Measurements from ENCODE around the gene CACNA2D3.

CACNA2D3 gene

DNA sequence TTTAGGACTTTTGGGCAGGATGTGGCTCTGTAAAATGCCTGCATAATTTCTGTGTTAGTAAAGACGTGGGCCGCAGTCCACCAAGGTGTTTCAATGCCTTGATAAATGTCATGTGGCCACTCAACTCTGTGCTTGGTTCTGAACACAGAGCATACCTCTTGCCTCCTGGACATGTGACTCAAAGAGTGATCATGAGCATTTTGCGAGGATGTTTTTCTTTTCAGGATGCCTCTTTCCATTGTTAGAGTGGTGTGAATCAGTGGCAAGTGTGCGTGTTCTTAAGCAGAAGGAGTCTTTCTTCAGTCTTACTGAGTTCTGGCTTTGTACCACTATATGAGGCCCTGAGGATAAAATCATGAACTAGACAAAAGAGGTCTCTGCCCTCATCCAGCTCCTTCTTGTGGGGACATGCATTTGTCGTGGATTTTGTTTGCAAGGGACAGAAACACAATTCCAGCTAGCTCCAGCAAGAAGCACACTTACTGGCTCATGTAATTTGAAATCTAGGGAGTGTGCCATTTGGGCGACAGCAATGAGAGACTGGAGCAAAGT, 442.1 kb downstream of the CACNA2D3 start:
- Histone ChIP-seq H3K9me3 (ENCODE audit: control insufficient read depth in 2 of 2, low read length in 2 of 2) (no peaks in the 10 kb centered on the region), H3K36me3 (ENCODE audit: control insufficient read depth in 2 of 2, insufficient read depth in 2 of 2, low read length in 2 of 2) (no peaks in the 10 kb centered on the region), H3K27me3 (ENCODE audit: control insufficient read depth in 1 of 2, insufficient read depth in 2 of 2, low read length in 2 of 2) (no peaks in the 10 kb centered on the region), H3K9ac (ENCODE audit: low read length in 2 of 2) (no peak overlapping the region), H3K4me3 (ENCODE audit: low read length in 2 of 2) (no peak overlapping the region), H3K4me1 (ENCODE audit: control insufficient read depth, insufficient read depth, low read length) (no peaks in the 10 kb centered on the region), H3K27ac (ENCODE audit: low read length) (no peak overlapping the region)

DNA sequence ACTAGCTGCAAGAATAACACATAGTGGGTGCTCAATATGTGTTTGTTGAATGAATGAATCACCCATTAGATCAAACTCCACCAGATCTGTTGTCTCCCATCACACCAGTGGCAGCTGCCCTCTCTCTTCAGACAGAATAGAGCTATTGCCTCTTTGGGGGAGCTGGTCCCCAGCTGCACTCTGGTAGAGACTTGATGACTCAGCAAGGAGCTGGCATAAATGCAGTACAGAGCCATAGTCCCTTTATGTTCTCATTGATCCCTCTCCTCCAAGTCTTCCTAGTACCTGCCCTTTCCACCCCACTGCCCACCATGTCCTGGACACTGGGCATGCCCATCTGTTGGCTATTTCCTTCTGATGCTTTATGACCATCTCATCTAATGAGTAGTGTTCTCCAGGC, 443.6 kb downstream of the CACNA2D3 start:
- H3K9me3 ChIP-seq (ENCODE audit: control insufficient read depth in 2 of 2, low read length in 2 of 2), result no peaks in the 10 kb centered on the region
- H3K27me3 ChIP-seq (ENCODE audit: control insufficient read depth in 1 of 2, insufficient read depth in 2 of 2, low read length in 2 of 2), result no peaks in the 10 kb centered on the region
- no peaks in the 10 kb centered on the region for H3K36me3 ChIP-seq (ENCODE audit: control insufficient read depth in 2 of 2, insufficient read depth in 2 of 2, low read length in 2 of 2)
- H3K9ac ChIP-seq (ENCODE audit: low read length in 2 of 2), result no peak overlapping the region
- H3K4me1 ChIP-seq (ENCODE audit: control insufficient read depth, insufficient read depth, low read length), result no peaks in the 10 kb centered on the region
- no peak overlapping the region for H3K4me3 ChIP-seq (ENCODE audit: low read length in 2 of 2)
- no peak overlapping the region for H3K27ac ChIP-seq (ENCODE audit: low read length)

GRCh38 chr3:54567949-54568348, 445.6 kb downstream of the CACNA2D3 start:
- H3K4me3 ChIP-seq (ENCODE audit: low read length in 2 of 2), result no peak overlapping the region
- no peak overlapping the region for H3K9ac ChIP-seq (ENCODE audit: low read length in 2 of 2)
- H3K36me3 ChIP-seq (ENCODE audit: control insufficient read depth in 2 of 2, insufficient read depth in 2 of 2, low read length in 2 of 2), result no peaks in the 10 kb centered on the region
- H3K9me3 ChIP-seq (ENCODE audit: control insufficient read depth in 2 of 2, low read length in 2 of 2), result no peaks in the 10 kb centered on the region
- H3K27me3 ChIP-seq (ENCODE audit: control insufficient read depth in 1 of 2, insufficient read depth in 2 of 2, low read length in 2 of 2), result no peaks in the 10 kb centered on the region
- H3K4me1 ChIP-seq (ENCODE audit: control insufficient read depth, insufficient read depth, low read length), result no peaks in the 10 kb centered on the region
- no peak overlapping the region for H3K27ac ChIP-seq (ENCODE audit: low read length)

- Histone ChIP-seq H3K27ac (ENCODE audit: low read length) (no peak overlapping the region), H3K36me3 (ENCODE audit: control insufficient read depth in 2 of 2, insufficient read depth in 2 of 2, low read length in 2 of 2) (no peaks in the 10 kb centered on the region), H3K27me3 (ENCODE audit: control insufficient read depth in 1 of 2, insufficient read depth in 2 of 2, low read length in 2 of 2) (no peaks in the 10 kb centered on the region), H3K4me3 (ENCODE audit: low read length in 2 of 2) (no peak overlapping the region), H3K9ac (ENCODE audit: low read length in 2 of 2) (no peak overlapping the region), H3K9me3 (ENCODE audit: control insufficient read depth in 2 of 2, low read length in 2 of 2) (no peaks in the 10 kb centered on the region), H3K4me1 (ENCODE audit: control insufficient read depth, insufficient read depth, low read length) (no peaks in the 10 kb centered on the region)
Observed at GRCh38 chr3:54570008-54570407, 447.7 kb downstream of the CACNA2D3 start.

DNA sequence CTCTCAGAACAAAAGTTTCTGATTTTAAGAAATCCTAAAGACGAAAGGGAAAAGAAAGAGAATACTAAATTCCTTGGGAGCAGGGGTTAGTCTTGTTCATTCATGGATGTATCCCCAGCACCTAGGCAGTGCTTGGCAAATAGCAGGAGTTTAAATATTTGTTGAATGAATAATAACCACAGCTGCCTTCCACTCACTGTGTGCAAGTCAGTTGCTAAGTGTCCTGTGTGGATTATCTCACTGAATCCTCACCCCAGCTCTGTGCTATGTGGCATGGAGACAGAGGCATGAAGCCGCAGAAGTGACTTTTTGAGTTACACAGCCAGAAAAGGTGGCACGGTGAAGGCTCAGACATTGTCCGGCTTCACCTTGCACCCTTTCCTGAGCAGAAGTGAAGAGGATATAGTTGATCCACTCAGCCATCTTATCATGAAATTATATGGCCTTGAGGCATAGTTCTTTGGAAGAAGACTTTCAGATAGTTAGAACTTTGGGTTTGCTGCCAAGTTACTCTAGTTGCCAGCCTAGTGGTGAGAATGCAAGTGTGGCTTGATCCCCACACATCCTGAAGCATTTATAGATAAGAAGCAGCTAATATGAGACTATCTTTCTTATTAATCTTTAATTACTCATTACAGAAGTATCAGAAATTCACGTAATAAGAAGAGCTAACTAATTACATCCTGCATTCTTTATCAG, 450.0 kb downstream of the CACNA2D3 start:
- H3K9me3 ChIP-seq (ENCODE audit: control insufficient read depth in 2 of 2, low read length in 2 of 2), result no peaks in the 10 kb centered on the region
- H3K27ac ChIP-seq (ENCODE audit: low read length), result no peak overlapping the region
- no peak overlapping the region for H3K4me3 ChIP-seq (ENCODE audit: low read length in 2 of 2)
- no peaks in the 10 kb centered on the region for H3K4me1 ChIP-seq (ENCODE audit: control insufficient read depth, insufficient read depth, low read length)
- H3K9ac ChIP-seq (ENCODE audit: low read length in 2 of 2), result no peak overlapping the region
- H3K27me3 ChIP-seq (ENCODE audit: control insufficient read depth in 1 of 2, insufficient read depth in 2 of 2, low read length in 2 of 2), result no peaks in the 10 kb centered on the region
- H3K36me3 ChIP-seq (ENCODE audit: control insufficient read depth in 2 of 2, insufficient read depth in 2 of 2, low read length in 2 of 2), result no peaks in the 10 kb centered on the region

- no peaks in the 10 kb centered on the region for H3K4me1 ChIP-seq (ENCODE audit: control insufficient read depth, insufficient read depth, low read length)
- no peaks in the 10 kb centered on the region for H3K27me3 ChIP-seq (ENCODE audit: control insufficient read depth in 1 of 2, insufficient read depth in 2 of 2, low read length in 2 of 2)
- H3K9me3 ChIP-seq (ENCODE audit: control insufficient read depth in 2 of 2, low read length in 2 of 2), result no peaks in the 10 kb centered on the region
- H3K4me3 ChIP-seq (ENCODE audit: low read length in 2 of 2), result no peak overlapping the region
- no peak overlapping the region for H3K9ac ChIP-seq (ENCODE audit: low read length in 2 of 2)
- no peak overlapping the region for H3K27ac ChIP-seq (ENCODE audit: low read length)
- H3K36me3 ChIP-seq (ENCODE audit: control insufficient read depth in 2 of 2, insufficient read depth in 2 of 2, low read length in 2 of 2), result no peaks in the 10 kb centered on the region
Observed at GRCh38 chr3:54573858-54574257, 451.5 kb downstream of the CACNA2D3 start.

GRCh38 chr3:54574906-54575617, 452.7 kb downstream of the CACNA2D3 start:
- Histone ChIP-seq H3K4me3 (ENCODE audit: low read length in 2 of 2) (no peak overlapping the region), H3K27me3 (ENCODE audit: control insufficient read depth in 1 of 2, insufficient read depth in 2 of 2, low read length in 2 of 2) (no peaks in the 10 kb centered on the region), H3K9me3 (ENCODE audit: control insufficient read depth in 2 of 2, low read length in 2 of 2) (no peaks in the 10 kb centered on the region), H3K27ac (ENCODE audit: low read length) (no peak overlapping the region), H3K9ac (ENCODE audit: low read length in 2 of 2) (no peak overlapping the region), H3K36me3 (ENCODE audit: control insufficient read depth in 2 of 2, insufficient read depth in 2 of 2, low read length in 2 of 2) (no peaks in the 10 kb centered on the region), H3K4me1 (ENCODE audit: control insufficient read depth, insufficient read depth, low read length) (no peaks in the 10 kb centered on the region)

DNA sequence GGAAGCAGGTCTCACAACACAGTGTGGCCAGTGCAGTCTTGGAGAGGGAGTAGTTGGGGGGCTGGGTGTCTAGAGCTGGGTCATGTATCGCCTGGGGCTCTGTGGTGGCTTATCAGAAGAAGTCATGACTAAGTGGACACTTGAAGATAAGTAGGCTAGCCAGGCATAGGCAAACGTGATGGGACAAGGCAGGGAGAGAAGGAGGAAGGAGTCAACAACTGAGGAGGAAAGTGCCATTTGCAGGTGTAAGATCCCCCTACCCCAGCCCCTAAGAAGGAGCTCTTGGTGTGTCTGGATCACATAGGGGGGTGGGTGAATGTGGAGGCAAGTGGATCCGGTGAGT, 453.2 kb downstream of the CACNA2D3 start:
- Histone ChIP-seq H3K9me3 (ENCODE audit: control insufficient read depth in 2 of 2, low read length in 2 of 2) (no peaks in the 10 kb centered on the region), H3K4me1 (ENCODE audit: control insufficient read depth, insufficient read depth, low read length) (no peaks in the 10 kb centered on the region), H3K4me3 (ENCODE audit: low read length in 2 of 2) (no peak overlapping the region), H3K27ac (ENCODE audit: low read length) (no peak overlapping the region), H3K36me3 (ENCODE audit: control insufficient read depth in 2 of 2, insufficient read depth in 2 of 2, low read length in 2 of 2) (no peaks in the 10 kb centered on the region), H3K27me3 (ENCODE audit: control insufficient read depth in 1 of 2, insufficient read depth in 2 of 2, low read length in 2 of 2) (no peaks in the 10 kb centered on the region), H3K9ac (ENCODE audit: low read length in 2 of 2) (no peak overlapping the region)

GRCh38 chr3:54577313-54577712, 455.0 kb downstream of the CACNA2D3 start:
- no peaks in the 10 kb centered on the region for H3K36me3 ChIP-seq (ENCODE audit: control insufficient read depth in 2 of 2, insufficient read depth in 2 of 2, low read length in 2 of 2)
- no peak overlapping the region for H3K9ac ChIP-seq (ENCODE audit: low read length in 2 of 2)
- no peaks in the 10 kb centered on the region for H3K4me1 ChIP-seq (ENCODE audit: control insufficient read depth, insufficient read depth, low read length)
- H3K27me3 ChIP-seq (ENCODE audit: control insufficient read depth in 1 of 2, insufficient read depth in 2 of 2, low read length in 2 of 2), result no peaks in the 10 kb centered on the region
- no peak overlapping the region for H3K4me3 ChIP-seq (ENCODE audit: low read length in 2 of 2)
- no peak overlapping the region for H3K27ac ChIP-seq (ENCODE audit: low read length)
- no peaks in the 10 kb centered on the region for H3K9me3 ChIP-seq (ENCODE audit: control insufficient read depth in 2 of 2, low read length in 2 of 2)

- Histone ChIP-seq H3K4me3 (ENCODE audit: low read length in 2 of 2) (no peak overlapping the region), H3K27me3 (ENCODE audit: control insufficient read depth in 1 of 2, insufficient read depth in 2 of 2, low read length in 2 of 2) (no peaks in the 10 kb centered on the region), H3K36me3 (ENCODE audit: control insufficient read depth in 2 of 2, insufficient read depth in 2 of 2, low read length in 2 of 2) (no peaks in the 10 kb centered on the region), H3K27ac (ENCODE audit: low read length) (no peak overlapping the region), H3K9me3 (ENCODE audit: control insufficient read depth in 2 of 2, low read length in 2 of 2) (no peaks in the 10 kb centered on the region), H3K9ac (ENCODE audit: low read length in 2 of 2) (no peak overlapping the region), H3K4me1 (ENCODE audit: control insufficient read depth, insufficient read depth, low read length) (no peaks in the 10 kb centered on the region)
Observed at GRCh38 chr3:54578417-54578816, 456.1 kb downstream of the CACNA2D3 start.

DNA sequence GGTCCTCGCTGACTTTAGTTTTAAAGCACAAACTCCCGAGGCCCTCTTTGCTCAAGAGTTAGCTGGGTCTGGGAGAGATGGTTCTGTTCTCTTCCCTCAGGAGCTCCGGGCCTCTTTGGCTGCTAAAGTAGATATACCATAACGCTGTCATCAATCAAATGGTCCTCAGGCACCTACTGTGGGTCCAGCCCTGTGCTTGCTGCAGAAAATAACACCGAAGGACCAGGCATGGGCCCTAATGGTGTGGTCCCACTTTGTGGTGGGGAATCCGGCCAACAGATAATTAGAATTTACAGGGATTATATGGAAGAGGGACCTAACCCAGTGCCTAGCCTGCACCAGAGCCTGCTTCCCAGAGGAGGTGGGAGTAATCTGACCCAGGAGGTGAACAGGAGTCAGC, 458.1 kb downstream of the CACNA2D3 start:
- Histone ChIP-seq H3K36me3 (ENCODE audit: control insufficient read depth in 2 of 2, insufficient read depth in 2 of 2, low read length in 2 of 2) (no peaks in the 10 kb centered on the region), H3K4me1 (ENCODE audit: control insufficient read depth, insufficient read depth, low read length) (no peaks in the 10 kb centered on the region), H3K4me3 (ENCODE audit: low read length in 2 of 2) (no peak overlapping the region), H3K9me3 (ENCODE audit: control insufficient read depth in 2 of 2, low read length in 2 of 2) (no peaks in the 10 kb centered on the region), H3K27me3 (ENCODE audit: control insufficient read depth in 1 of 2, insufficient read depth in 2 of 2, low read length in 2 of 2) (no peaks in the 10 kb centered on the region), H3K9ac (ENCODE audit: low read length in 2 of 2) (no peak overlapping the region), H3K27ac (ENCODE audit: low read length) (no peak overlapping the region)

Measured in stomach smooth muscle (tissue), 2 donors.